Stimulated activated CD4-positive, alpha-beta T cell treated with anti-CD3 and anti-CD28 coated beads, Interleukin-2, amount 100 ng/mL, for 48 hours (primary cell): ENCODE measurements around the gene INPP5A.

Source experiments
- DNase-seq, 2 donors: peaks; one replicate each; pipeline ENCODE4 v3.0.0-alpha.2; 2020

Gene INPP5A

DNA sequence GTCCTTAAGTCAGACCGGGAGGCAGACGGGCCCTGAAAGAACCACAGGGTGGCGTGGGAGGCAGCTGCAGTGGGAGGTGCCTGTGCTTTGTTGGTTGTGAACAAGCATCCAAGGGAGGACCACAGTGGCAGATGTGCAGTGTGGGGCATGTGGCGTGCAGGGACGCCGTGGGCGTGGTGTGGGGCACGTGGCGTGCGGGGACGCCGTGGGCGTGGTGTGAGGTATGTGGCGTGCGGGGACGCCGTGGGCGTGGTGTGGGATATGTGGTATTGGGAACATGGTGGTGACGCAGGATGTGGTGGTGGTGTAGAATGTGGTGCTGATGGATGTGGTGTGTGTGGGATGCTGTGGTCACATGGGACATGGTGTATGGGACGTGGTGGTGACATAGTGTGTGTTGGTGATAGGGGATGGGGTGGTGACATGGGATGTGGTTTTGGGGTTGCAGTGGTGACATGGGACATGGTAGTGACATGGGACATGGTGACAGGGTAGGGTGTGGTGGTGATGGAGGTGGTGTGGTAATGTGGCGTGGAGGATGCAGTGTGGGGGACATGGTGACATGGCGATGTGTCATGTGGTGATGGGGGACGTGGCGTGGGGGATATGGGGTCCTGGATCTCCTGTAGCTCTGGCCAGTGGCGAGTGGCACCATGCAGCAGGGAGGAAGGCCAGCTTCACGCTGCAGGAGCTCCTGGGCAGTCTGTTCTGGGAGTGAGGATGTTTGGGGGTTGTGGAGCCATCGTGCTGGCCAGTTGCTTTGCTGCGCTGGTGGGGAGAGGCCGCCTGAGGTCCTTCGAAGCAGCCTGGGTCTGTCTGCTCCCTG is 78.8 kb downstream of the INPP5A start:
- peak; percentile 38 to 53 for DNase-seq

DNA sequence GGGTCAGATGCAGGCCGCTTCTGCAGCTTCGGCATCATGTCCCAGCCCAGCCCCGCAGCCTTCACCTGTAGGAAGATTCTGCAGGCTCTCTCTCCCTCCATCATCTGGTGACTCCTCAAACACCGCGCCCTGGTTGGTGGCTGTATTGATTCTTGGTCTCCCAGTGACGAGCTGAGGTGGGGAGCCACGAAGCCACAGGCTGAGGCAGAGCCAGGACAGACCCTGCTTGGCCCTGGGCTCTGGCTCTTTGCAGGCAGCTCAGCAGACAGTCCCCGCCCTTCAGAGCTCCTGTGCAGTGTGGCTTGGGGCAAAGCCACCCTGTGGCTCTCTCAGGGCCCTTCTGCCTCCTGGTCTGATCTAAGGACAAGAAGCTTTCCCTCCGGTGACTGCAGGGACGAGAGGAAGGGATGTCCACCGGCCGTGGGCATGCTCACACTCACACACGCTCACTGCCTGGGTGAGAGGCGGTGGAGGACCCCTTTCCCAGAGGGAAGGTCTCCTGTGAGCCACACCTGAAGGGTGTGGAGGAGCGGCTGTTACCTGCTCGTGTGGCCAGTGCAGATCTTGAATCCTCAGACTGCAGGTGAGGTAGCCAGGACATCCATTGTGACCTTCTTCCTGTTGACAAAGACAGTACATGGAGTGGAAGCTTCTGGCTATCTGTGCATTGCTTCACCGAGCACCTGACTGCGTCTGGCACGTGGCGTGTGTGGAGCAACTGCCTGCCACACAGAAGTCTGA is 79.6 kb downstream of the INPP5A start:
- DNase-seq = no peak

DNA sequence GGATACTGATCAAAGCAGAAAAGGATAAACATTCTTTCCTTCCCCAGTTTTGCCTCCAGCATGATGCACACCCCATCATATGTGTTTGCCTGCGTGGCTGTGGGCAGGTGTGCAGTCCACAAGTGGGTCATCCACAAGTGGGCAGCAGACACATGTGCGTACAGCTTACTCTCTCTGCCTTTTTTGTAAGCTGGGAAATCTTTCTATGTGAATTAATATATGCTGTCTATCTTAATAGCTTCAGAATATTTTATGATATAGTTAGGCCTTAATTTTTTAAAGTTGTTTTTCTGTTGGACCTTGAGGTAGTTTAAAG is 80.1 kb downstream of the INPP5A start:
- no peak for DNase-seq

DNA sequence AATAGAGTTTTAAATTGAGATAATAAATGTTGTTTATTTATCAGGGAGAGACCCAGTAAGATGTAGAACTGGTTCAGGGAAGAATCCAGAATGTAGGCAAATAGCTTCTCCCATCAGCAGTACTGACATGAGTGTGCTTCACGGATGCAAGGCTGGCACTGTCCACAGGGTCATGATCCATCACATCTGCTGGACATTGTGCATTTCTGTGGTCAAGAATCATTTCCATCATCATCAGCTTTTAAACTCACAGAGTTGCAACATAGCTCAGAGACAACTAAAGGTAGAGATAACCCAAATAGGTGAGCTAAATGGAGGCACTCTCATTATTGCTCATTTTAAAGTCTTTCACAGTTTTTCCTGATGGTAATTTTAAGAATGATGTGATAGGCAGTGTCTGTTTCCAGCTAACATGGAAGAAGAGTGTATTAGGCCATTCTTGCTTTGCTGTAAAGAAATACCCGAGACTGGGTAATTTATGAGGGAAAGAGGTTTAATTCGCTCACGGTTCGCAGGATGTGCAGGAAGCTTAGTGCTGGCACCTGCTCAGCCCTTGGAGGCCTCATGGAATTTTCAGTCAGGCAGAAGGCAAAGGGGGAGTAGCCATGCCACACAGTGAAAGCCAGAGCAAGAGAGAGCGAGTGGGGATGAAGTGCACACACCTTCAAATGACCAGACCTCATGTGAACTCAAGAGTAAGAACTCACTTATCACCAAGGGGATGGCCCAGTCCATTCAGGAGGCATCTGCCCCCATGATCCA is 80.8 kb downstream of the INPP5A start:
- DNase-seq = no peak

DNA sequence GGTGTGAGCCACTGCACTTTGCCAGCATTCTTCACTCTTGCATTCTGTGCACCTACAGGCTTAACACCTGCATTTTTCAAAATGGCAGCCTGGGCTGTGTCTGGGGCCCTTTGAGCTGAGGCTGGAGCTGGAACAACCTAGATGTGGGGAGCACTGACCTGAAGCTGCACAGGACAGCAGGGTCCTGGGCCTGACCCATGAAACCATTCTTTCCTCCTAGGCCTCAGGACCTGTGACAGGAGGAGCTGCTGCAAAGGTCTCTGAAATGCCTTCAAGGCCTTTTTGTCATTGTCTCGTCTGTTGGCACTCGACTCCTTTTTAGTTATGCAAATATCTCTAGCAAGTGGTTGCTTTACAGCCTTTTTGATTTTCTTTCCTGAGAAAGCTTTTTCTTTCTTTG is 82.3 kb downstream of the INPP5A start:
- DNase-seq = no peak

DNA sequence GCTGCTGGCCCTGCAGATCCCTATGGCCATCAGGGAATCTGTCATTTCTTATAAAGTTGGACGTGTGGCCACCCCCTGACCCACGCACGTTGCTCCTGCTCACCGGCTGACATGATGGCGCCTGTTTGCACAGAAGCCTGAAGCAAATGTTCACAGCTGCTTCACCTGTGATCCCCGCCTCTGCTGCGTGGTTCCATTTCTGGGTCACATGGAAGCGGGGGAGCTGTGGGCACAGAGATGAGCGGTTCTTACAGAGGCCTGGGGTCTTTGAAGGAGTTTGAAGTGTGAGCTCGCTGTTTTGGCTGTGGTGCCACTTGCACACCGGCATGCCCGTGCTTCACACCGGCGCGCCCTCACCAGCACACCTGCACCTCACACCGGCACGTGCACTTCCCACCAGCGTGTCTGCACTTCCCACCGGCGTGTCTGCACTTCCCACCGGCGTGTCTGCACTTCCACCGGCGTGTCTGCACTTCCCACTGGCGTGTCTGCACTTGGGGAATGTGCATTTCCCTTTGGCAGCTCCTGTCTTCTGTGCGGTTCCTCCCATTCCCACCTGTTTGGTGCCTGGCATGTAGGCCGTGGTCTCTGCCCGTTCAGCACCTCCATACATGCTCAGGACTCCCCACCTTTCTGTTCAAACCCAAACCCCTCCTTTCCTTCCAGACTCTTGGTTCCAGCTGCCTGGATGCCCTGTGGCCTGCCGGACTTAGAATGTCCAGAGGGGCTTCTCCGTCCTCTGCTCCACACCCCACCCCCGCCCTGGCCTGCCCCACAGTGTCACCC is 86.7 kb downstream of the INPP5A start:
- no peak for DNase-seq

DNA sequence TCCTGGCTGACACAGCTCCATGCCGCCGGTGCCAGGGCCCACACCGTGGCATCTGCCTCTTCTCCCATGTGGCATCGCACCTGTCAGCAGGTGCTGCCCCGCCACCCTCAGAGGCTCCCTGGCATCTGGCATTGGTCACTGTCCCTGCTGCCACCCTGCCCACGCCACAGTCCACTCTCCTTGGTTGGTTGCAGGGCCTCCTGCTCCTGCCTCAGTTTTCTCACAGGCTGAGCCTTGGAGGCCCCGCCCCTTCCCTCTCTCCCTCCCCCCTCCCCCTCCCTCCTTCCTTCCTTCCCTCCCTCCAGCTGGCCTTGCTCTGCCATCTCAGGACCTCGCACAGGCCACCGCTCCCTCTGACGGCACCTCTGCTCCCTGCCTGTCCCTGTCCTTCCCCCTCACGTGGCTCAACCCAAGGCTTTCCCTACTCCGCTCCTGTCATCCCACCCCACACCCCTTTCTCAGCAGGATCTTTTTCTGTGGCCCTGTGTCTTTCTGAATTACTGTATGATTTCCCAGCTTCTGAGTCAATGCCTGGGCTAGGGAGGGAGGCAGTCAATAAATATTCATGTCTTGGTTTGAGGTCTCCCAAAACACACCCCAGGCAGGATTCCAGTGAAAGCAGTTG is 87.4 kb downstream of the INPP5A start:
- no peak for DNase-seq

DNA sequence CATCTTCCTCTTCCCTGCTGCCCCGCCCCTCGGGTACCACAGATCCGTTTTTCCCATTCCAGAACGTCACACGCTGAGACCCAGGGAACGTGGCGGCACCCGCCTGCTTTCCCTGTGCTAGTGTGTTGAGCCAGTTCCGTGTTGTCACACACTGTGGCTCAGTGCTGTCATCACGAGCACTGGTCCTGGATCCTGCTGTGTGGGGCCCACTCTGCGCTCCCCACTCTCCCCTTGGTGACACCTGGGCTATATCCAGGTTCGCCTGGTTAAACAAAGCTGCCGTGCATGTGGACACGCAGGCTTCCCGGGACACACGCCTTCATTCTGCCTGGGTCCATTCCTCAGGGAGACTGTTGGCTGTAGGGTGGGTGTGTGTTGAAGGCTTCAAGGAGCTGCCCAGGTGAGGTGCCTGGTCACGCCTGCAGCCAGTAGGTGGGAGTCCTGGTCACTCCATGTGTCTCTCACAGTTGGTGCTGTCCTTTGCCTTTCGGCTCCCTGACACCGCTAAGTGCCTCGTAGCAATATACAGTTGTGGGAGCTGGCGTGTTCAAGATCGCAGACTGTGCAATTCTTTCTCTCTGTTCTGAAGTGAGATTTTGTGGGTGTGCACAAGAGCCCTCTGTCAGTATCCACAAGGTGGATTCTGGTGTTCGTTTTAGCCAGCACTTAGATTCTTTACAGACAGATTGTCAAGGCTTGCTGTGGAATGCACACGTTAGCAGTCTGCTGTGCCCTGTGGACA is 88.6 kb downstream of the INPP5A start:
- DNase-seq = no peak

DNA sequence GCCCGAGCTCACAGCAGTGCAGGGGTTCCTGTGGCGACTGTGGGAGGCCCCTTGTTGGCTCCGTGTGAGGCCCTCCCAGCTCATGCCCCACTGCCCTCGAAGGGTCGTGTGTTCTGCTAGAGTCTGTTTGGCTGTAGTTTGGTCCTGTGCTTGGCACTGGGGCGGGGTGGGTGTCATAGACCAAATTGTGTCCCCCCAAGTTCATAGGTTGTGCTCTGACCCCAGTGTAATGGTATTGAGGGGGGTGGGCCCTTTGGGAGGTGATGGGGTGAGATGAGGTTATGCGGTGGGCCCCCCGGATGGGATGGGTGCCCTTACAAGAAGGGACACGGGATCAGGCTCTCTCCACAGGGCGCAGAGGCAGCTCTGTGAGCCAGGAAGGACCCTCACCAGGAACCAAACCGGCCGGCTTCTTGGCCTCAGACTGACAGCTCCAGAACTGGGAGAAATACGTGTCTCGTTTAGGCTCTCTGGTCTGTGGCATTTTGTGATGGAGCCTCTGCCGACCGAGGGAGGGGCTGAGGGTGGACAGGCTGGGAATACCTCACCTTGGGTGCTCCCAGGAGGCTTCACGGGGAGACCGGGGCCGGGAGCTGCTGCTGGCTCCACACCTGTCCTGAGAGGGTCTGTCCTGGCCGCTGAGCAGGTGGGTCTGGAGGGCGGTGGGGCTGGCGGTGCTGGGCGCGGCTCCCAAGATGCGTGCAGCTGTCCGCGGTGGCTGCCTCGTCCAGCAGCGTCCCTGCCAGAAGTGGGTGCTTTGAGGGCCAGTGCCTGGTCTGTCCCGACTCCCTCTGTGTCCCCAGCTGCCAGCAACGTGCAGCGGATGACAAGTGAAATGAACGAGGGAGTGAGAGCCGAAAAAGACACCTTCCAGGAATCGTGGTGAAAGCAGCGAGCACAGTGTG is 89.4 kb downstream of the INPP5A start:
- DNase-seq = no peak

DNA sequence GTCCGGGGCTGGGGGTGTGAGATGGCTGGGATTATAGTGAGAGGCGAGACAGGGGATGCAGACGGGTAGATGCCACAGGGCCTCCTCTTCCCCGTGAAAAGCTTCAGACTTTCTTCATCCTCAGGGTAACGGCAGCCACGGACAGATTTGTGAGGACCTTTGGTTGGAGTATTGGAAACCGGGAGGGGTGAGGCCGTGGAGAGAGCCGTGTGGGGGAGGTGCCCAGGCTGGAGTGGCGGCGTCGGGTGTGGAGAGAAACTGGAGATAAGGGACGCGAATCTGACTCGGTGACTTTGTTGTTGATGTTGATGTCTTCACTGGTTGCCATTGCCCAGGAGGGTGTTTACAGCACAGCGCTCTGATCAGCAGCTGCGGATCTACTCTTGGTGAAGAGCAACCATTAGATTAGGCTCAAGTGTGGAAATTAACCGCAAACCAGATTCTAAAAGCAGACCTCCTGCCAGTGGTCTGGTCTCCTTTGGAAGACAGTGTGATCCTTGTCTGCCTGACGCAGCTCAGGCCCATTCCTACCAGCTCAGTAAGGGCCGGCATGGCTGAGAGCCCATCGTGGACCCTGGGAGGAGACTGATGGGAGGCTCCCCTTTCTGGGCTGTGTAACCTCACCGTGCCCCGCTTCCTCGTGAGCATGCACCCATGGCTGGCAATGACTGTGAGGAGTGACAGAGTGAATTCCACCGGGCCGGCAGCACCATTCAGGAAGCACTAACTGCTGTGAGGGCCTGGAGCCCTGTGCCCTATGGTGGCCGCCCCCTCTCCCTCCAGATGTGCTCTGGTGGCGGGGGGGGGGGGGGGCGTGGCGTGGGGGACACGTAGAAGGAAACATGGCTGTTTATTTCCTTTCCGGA is 90.3 kb downstream of the INPP5A start:
- DNase-seq = no peak

DNA sequence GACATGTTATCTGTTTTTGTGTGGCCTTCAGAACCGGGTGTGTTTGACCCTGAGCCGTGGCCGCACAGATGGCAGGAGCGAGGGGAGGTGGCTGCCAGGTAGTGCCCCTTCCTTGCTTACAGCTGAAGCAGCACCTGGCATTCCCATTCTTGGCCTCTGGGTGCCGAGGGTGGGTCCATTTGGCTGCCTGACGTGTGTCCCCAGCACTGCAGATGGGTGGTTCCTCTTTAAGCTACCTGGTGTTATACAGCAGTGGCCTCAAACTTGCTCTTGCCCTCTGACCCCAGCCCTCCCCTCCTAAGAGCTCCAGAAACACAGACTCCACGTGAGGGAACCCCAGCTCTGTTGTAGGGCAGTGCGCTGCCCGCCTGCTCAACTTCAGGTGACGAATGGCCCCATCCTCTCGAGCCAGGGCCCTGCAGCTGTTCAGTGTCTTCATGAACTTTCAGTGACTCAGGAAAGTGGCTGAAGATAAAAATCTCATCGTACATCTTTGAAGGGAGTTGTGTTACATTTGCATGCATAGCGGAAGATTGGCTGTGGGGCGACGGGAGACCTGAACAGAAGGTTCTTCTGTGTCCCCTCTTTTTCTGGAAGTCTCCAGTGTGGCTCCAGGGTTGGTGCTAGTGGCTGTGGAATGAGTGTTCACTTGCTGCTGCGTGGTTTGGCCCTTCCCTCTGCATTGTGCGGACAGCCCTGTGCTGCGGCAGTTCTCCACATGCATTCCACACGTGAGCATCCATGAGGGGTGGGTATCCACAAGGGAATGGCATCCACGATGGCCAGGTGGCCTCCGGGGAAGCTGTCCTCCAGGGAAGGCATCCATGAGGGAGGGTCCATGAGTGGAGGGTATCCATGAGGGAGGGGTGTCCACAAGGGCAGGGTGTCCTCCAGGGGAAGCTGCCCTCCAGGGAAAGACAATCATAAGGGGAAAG is 91.6 kb downstream of the INPP5A start:
- DNase-seq = no peak

DNA sequence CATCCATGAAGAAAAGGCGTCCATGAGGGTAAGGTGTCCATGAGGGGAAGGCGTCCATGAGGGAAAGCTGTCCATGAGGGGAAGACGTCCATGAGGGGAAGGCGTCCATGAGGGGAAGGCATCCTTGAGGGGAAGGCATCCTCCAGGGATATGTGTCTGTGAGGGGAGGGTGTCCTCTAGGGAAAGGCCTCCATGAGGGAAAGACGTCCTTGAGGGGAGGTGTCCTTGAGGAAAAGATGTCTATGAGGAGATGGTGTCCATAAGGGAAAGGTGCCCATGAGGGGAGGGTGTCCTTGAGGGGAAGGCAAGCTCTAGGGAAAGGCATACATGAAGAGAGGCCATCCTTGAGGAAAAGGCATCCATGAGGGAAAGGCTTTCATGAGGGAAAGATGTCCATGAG is 92.6 kb downstream of the INPP5A start:
- no peak for DNase-seq

DNA sequence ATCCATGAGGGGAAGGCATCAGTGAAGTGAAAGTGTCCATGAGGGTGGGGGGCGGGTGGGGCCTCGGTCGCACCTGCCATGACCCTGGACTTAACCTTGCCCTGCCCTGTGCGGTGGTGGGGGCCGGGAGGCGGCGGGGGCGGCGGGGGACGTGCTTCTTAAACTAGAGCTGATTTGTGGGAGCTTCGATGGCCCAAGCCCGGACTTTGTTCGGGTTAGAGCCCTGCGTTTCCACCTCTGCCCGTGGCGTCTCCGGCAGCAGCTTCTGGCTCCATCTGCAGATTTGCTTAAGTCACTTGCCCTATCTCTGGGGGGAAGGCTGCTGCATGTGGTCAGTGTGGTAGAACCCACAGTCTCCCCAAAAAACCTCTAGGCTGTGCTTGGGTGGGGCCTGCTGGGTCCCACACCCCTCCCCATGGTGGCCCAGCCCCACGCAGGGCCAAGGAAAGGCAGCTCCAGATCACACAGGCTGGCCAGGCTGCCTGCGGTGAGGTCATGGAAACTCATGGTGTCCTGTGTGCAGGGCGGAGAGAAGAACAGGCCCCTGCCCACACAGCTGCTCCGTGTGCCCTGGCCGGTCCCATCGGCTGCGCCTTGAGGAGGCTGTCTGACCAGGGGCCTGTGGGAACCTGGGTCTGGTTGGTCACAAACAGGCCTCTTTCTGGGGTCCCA is 93.2 kb downstream of the INPP5A start:
- DNase-seq = no peak

DNA sequence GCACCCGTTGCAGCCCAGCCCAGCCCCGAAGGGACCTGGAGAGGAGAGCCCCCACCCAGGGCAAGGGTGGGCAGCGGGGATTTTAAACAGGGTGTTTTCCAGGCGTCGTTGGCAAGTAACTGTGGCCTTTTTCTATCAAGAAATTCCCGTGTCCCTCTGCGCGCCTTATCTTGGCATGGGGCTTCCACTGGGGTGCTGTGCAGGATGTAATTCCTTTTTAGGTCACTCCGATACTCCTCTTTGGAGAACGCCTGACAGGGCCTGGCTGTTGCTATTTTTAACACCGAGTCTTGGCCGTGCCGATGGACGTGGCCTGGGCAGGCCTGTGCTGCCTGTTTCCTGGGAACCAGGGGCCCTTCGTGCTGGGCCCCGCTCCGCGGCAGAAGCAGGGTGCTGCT is 93.8 kb downstream of the INPP5A start:
- no peak for DNase-seq

DNA sequence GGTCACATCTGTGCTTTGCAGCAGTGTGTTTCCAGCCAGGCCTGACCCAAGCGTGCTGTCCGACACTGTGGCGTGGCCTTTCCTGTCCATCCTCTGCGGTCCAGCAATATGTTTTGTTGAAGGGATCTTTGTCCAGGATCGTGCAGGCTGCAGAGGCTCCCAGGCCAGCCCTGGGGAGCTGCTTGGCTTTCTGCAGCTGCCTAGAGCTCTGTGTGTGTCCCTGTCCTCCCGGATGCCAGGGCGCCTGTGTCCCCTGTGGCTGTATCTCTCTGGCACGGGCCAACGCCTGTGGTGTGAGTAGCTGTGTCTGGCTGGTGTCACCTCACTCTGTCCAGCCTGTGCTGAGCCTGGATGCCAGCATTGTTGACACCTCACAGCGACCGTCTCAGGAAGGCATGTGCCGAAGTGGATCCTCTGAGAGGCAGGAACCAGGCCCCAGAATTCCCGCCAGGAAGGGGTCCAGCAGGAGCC is 94.5 kb downstream of the INPP5A start:
- DNase-seq = no peak

DNA sequence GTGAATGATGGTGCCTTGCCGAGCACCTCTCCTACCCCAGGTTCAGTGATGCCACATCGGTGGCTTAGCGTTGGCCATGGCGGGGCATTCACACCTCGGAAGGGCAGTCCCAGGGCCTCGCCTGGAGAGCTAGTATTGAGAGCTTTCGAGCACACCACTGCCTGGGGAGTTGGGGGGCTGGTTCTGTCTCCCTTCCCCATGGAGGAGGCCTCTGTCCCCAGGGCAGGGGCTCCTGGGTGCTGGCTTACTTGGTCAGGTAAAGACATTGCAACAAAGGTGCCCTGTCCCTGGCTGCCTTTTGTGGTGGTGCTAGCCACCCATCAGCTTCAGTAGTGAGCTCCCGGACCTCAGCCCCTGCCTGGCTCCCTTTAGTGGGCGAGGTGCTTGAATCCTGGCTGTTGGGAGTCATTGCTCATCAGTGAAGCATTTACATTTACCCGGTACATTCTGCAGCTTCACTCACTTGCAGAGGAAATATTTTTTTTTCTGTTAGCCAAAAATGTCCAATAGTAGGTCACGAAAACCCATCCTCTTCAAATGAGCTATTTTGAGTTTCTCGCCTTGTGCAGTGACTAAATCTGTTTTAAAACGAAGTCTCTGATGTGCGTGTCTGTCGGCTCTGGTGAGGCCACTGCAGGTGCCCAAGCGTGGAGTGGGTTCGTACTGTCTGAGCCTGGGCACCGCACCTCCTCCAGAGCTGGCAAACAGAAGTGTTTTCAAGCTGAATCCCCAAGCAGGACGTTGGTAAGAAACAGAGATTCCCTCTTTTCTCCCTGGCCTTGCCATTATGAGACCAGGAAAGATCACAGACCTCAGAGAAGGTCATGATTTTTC is 95.5 kb downstream of the INPP5A start:
- DNase-seq = no peak
